Ecto neural progenitor cell (in vitro differentiated cells): ENCODE data around the gene USP9X.
"Not testable (repeated sequence)": the region's sequence is repeated elsewhere in the genome, so short reads cannot be mapped to it uniquely, and the experiment has no call there.

Experiments used
- DNase-seq: peaks from one replicate; pipeline ENCODE4 v3.0.0-alpha.2; 2018; ENCODE audit warnings: low spot score

The USP9X gene

DNA sequence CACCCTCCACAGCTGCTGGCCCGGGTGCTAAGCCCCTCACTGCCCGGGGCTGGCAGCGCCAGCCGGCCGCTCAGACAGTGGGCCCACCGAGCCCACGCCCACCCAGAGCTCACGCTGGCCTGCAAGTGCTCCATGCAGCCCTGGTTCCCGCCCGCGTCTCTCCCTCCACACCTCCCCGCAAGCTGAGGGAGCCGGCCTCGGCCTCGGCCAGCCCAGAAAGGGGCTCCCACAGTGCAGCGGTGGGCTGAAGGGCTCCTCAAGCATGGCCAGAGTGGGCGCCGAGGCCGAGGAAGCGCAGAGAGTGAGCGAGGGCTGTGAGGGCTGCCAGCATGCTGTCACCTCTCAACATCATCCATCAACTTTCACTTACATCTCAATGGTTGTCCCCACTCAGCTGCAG is 200.7 kb downstream of the USP9X start:
- DNase-seq: not testable (repeated sequence)
